Activated CD4-positive, CD25-positive, alpha-beta regulatory T cell treated with anti-CD3 and anti-CD28 coated beads, Interleukin-2, amount 50 U/mL, for 72 hours (primary cell): Measurements from ENCODE around the gene ARAF.
"Not testable (repeated sequence)": the region's sequence is repeated elsewhere in the genome, so short reads cannot be mapped to it uniquely, and the experiment has no call there.

ENCODE experiments used
- DNase-seq: peaks from one replicate; pipeline ENCODE4 v3.0.0; 2021

The ARAF gene

DNA sequence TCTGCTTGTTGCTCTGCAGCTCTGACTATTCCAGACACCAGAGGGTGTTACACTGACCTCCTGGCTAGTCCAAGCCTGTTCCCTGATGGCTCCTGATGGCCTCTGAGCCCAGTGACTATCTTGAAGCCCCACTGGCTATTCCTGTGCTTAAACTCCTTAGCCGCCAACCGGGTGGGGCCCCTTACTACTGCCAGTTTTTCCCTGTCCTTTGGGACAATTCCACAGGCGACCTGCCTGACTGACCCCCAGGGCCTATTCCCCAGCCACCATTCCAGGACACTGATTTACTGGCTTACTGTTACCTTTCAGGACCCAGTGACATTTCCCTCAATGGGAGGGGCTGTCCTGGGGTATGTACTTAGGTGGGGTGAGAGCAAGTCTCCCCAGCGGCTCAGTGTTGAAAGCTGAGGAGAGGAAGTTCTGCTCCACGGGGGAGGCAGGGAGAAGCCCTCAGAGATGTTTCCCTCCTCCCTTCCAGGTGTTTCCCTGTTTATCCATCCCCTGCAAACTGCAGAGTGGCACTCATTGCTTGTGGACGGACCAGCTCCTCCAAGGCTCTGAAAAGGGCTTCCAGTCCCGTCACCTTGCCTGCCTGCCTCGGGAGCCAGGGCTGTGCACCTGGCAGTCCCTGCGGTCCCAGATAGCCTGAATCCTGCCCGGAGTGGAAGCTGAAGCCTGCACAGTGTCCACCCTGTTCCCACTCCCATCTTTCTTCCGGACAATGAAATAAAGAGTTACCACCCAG, 25.2 kb downstream of the ARAF start:
- DNase-seq = no peak

GRCh38 chrX:47587091-47587891, 26.3 kb downstream of the ARAF start:
- no peak for DNase-seq

GRCh38 chrX:47587906-47588735, 27.1 kb downstream of the ARAF start:
- no peak for DNase-seq

DNA sequence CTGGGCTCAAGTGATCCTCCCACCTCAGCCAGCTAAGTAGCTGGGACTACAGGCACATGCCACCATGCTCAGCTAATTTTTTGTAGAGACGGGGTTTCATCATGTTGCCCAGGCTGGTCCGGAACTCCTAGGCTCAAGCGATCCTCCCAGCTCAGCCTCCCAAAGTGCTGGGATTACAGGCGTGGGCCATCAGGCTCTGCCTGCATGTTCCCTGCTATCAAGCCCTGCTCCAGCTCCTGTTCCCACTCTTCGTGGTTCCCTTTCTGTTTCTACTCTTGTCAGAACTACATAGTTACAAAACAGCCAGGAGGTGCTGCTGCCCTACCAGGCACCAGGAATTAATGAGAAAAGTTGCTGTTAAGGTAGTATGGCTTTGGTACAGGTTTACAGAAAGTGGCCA, 30.0 kb downstream of the ARAF start:
- no peak for DNase-seq

GRCh38 chrX:47593522-47593921, 32.5 kb downstream of the ARAF start:
- no peak for DNase-seq

DNA sequence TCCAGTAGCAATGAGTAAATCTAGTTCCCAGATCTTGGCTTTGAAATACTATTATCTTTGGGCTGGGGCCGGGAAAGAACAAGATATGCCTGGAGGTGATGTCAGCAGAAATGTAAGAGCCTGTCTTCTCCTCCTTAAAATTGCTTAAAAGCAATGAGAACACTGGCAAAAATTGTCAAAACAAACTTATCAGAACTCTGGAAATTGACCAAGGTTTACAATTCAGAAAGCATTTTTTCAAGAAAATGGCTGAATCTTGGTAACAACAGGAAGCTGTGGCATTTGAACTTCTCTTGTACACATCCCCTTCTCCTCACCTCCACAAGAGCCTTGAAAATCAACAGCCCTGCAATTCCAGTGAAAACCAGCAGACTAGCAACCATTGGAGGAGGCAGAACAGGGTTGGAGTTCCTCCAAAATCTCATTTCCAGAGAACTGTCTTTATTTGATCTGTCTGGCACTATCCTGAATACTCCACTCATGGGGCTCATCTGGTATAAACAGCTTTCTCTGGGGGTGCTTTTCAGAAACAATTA, 34.8 kb downstream of the ARAF start:
- no peak for DNase-seq

DNA sequence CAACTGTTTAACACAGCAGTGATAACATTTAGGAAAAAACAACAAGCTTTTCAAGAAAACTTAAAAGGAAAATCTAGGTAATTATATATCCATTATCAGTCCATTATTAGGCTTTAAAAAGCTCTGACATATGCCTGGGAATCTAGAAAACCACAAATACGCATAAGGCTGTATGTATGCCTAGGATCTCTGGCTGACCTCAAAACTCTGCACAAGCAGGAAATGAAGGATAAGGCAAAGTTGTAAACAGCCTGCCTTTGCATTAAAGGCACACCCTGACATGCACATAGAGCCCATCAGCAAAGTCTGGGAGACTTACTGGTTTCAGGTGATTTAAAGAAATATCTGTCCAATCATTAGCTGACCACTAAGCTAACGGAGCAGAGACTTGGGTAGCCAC, 35.3 kb downstream of the ARAF start:
- no peak for DNase-seq

DNA sequence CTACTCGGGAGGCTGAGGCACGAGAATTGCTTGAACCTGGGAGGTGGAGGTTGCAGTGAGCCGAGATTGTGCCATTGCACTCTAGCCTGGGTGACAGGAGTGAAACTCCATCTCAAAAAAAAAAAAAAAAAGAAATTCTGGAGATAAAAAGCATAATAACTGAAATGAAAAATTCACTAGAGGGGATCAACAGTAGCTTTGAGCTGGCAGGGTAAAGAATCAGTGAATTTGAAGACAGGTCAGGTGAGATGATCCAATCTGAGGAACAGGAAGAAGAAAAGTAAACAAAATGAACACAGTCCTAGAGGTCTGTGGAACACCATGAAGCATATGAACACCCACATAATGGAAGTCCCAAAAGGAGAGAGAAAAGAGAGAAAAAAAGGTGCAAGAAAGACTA, 36.2 kb downstream of the ARAF start:
- no peak for DNase-seq

- not testable (repeated sequence) for DNase-seq
These were observed 42.1 kb downstream of the ARAF start for GRCh38 chrX:47603125-47603524.

GRCh38 chrX:47605024-47605423, 44.0 kb downstream of the ARAF start:
- peak; percentile 22 for DNase-seq

- DNase-seq = no peak
These were observed 46.1 kb downstream of the ARAF start for GRCh38 chrX:47607091-47607490.

GRCh38 chrX:47608130-47608810, 47.3 kb downstream of the ARAF start:
- peak; percentile 23 for DNase-seq

GRCh38 chrX:47610511-47610910, 49.5 kb downstream of the ARAF start:
- DNase-seq = no peak

DNA sequence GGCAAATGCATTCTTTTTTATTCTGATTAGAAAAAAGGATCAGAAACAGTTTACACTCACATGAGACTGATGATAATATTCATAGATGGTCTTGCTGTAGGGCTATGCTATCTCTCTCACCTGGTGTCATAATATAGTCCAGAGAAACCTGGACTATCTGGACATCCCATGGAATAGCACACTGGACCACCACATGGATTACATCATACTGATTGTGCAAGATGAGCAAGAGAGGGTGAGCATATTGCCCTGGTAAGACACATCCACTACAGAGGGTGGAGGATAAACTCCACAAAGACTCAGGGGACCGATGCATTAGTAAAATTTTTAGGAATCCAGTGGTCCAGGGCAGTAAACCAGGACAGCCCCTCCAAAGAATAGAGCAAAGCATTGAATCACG, 50.5 kb downstream of the ARAF start:
- no peak for DNase-seq

- peak; percentile 13 for DNase-seq
These were observed 50.9 kb downstream of the ARAF start for GRCh38 chrX:47611926-47612325.

- peak; percentile 1 for DNase-seq
These were observed 51.4 kb downstream of the ARAF start for GRCh38 chrX:47612418-47612817.

DNA sequence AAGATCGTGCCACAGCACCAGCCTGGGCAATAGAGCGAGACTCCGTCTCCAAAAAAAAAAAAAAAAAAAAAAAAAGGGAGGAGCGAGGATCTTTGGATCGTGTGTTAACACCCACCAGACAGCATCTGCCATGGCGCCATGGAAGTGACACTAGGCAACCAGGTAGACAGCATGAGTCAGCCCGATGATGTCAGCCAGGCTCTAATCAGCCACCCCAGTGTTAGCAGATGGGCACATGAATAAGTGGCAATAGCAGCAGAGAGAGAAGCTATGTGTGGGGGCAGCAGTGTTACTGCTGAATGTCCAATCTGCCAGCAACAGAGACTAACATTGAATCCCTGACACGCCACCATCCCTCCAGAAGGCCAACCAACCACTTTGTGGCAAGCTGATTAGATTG, 52.1 kb downstream of the ARAF start:
- peak; percentile 5 for DNase-seq

GRCh38 chrX:47614618-47615017, 53.6 kb downstream of the ARAF start:
- peak; percentile 3 for DNase-seq

GRCh38 chrX:47618923-47619485, 58.0 kb downstream of the ARAF start:
- DNase-seq = no peak

DNA sequence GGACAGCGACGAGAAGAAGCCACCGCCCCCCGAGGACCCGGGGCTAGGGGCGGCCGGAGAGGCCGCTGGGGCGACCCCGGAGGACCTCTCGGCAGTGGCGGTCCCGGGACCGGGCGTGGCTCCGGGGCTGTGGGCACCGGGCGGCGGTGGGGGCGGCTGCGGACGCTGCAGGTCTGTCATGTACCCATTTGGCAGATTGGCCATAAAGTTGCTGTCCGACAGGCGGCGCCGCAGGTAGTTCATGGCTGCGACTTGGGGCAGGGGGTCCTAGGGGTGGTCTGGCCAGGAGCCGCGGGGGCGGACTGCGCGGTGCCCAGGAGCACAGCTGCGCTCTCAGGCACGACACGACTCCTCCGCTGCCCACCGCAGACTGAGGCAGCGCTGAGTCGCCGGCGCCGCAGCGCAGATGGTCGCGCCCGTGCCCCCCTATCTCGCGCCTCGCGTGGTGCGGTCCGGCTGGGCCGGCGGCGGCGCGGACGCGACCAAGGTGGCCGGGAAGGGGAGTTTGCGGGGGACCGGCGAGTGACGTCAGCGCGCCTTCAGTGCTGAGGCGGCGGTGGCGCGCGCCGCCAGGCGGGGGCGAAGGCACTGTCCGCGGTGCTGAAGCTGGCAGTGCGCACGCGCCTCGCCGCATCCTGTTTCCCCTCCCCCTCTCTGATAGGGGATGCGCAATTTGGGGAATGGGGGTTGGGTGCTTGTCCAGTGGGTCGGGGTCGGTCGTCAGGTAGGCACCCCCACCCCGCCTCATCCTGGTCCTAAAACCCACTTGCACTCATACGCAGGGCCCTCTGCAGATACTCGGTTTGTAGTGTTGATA, 58.7 kb downstream of the ARAF start, which contains the start of gene SYN1:
SYN1 (minus strand) TSS at position 372 of the 817 bp plus-strand sequence; CDS start at position 243, 129 bp downstream.
- DNase-seq = peak; percentile 82

DNA sequence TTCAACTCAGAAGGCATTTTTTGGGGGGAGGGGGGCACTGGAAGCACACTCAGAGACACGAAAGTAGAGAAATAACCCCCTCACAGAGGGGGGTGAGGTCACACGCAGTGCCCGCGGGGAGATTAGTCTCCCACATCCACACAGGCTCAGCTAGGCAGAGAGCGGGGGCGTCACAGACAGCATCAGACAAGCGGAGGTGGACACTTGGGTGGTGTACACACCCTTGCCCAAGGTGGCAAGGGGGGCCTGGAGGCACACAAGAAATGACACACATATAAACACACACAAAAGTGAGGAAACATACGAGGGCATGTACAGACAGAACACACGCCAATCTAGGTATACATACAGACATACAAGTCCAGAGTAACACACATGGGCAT, 59.3 kb downstream of the ARAF start:
- no peak for DNase-seq
